Measurements from ENCODE around the gene TMX4. TPM values are rescaled to one million over a fixed set of nuclear protein-coding genes. Genes with fewer than 3 reads are reported as not detected.
"Not testable (repeated sequence)": the region's sequence is repeated elsewhere in the genome, so short reads cannot be mapped to it uniquely, and the experiment has no call there.

Gene TMX4
- total and polyA plus RNA-seq, 2 donors (not counting 3 experiments of a cell fraction or from before 2014, with no cell fraction given), result 6.5 to 30.3 TPM

GRCh38 chr20:7956561-7956960, 63.0 kb downstream of the TMX4 start:
- CTCF ChIA-PET, result interaction anchor here (1.0 kb wide), 1 partner anchor 764 kb away, joined by 4 read pairs; no protein-coding TSS in a partner anchor
- not testable (repeated sequence) for BruUV-seq (replicated peaks)

GRCh38 chr20:7950387-7950786, 69.2 kb downstream of the TMX4 start:
- no peak overlapping the region for H3K4me2 ChIP-seq (ENCODE audit: insufficient read depth, low read length)
- no peaks in the 10 kb centered on the region for H3K9me3 ChIP-seq (replicated peaks; ENCODE audit: control insufficient read depth, insufficient read depth, low read length)
- dilution Hi-C loops (cut with MboI; ENCODE audit: extremely low pct_ligation_motif_present, low sequenced_read_pairs), result no loop called here
- H3K27ac ChIP-seq (ENCODE audit: insufficient read depth, low read depth, low read length), result no peak overlapping the region
- DNase-seq (ENCODE audit: low read depth, low spot score) (no peak), FAIRE-seq (no peak)
- H4K20me1 ChIP-seq (replicated peaks; ENCODE audit: control insufficient read depth, extremely low read depth, insufficient read depth, low read length), result no peaks in the 10 kb centered on the region
- ChIA-PET CTCF (interaction anchor here (1.8 kb wide), 1 partner anchor 772 kb away, joined by 7 read pairs; no protein-coding TSS in a partner anchor), POLR2A (no interaction called here)
- H3K4me1 ChIP-seq (ENCODE audit: control insufficient read depth, extremely low read depth, insufficient read depth, low read length), result no peaks in the 10 kb centered on the region
- H3K9ac ChIP-seq (replicated peaks; ENCODE audit: extremely low read depth, insufficient read depth, low read length), result no peak overlapping the region
- intact Hi-C loops (cut with micrococcal nuclease), result no loop called here
- H3K27me3 ChIP-seq (ENCODE audit: control insufficient read depth in 2 of 2, insufficient read depth in 2 of 2, low read length in 2 of 2), result peaks cover 0 to 3% of the 10 kb centered on the region in 2 experiments
- no peaks in the 10 kb centered on the region for H3K36me3 ChIP-seq (ENCODE audit: control insufficient read depth in 2 of 2, extremely low read depth in 1 of 2, insufficient read depth in 2 of 2, low read length in 2 of 2)
- H2AFZ ChIP-seq (ENCODE audit: low read depth, low read length), result no peak overlapping the region
- no peaks in the 10 kb centered on the region for H3K9me1 ChIP-seq (replicated peaks; ENCODE audit: control insufficient read depth, extremely low read depth, insufficient read depth, low read length)
- H3K79me2 ChIP-seq (ENCODE audit: control insufficient read depth, insufficient read depth, low read length), result no peaks in the 10 kb centered on the region
- no TSS peak for BruUV-seq (replicated peaks)
- no peak for TF ChIP-seq POLR2AphosphoS5 (IDR thresholded peaks at IDR 0.05; ENCODE audit: insufficient read depth, low read depth, low read length)
- TF ChIP-seq MAX (IDR thresholded peaks at IDR 0.05; ENCODE audit: insufficient read depth, insufficient read length), result no peak
- TF ChIP-seq EZH2 (IDR thresholded peaks at IDR 0.05; ENCODE audit: borderline replicate concordance, low read depth, low read length, severe bottlenecking), result no peak
- H3K4me3 ChIP-seq (replicated peaks in 1 of 3; ENCODE audit: insufficient read depth in 1 of 3, low read depth in 1 of 3, low read length in 3 of 3), result no peak overlapping the region

More at GRCh38 chr20:7956561-7956960, 63.0 kb downstream of the TMX4 start:
- H2AFZ ChIP-seq (ENCODE audit: low read depth, low read length); intact Hi-C loops (cut with micrococcal nuclease); H3K27me3 ChIP-seq (ENCODE audit: control insufficient read depth in 2 of 2, insufficient read depth in 2 of 2, low read length in 2 of 2); H3K4me2 ChIP-seq (ENCODE audit: insufficient read depth, low read length); H3K9me3 ChIP-seq (replicated peaks; ENCODE audit: control insufficient read depth, insufficient read depth, low read length); POLR2A ChIA-PET; H3K79me2 ChIP-seq (ENCODE audit: control insufficient read depth, insufficient read depth, low read length); H4K20me1 ChIP-seq (replicated peaks; ENCODE audit: control insufficient read depth, extremely low read depth, insufficient read depth, low read length); H3K9me1 ChIP-seq (replicated peaks; ENCODE audit: control insufficient read depth, extremely low read depth, insufficient read depth, low read length); dilution Hi-C loops (cut with MboI; ENCODE audit: extremely low pct_ligation_motif_present, low sequenced_read_pairs); H3K4me1 ChIP-seq (ENCODE audit: control insufficient read depth, extremely low read depth, insufficient read depth, low read length); H3K4me3 ChIP-seq (replicated peaks in 1 of 3; ENCODE audit: insufficient read depth in 1 of 3, low read depth in 1 of 3, low read length in 3 of 3); FAIRE-seq; H3K9ac ChIP-seq (replicated peaks; ENCODE audit: extremely low read depth, insufficient read depth, low read length); DNase-seq (ENCODE audit: low read depth, low spot score); H3K36me3 ChIP-seq (ENCODE audit: control insufficient read depth in 2 of 2, extremely low read depth in 1 of 2, insufficient read depth in 2 of 2, low read length in 2 of 2); H3K27ac ChIP-seq (ENCODE audit: insufficient read depth, low read depth, low read length): not testable (repeated sequence)

All from endothelial cell of umbilical vein (primary cell).